ENCODE data around the gene NBPF3.

NBPF3 gene

GRCh38 chr1:21503706-21504377, 63.9 kb downstream of the NBPF3 start:
- no peaks in the 10 kb centered on the region for H3K36me3 ChIP-seq (ENCODE audit: insufficient read depth)
- no peaks in the 10 kb centered on the region for H3K4me1 ChIP-seq (ENCODE audit: low read depth, poor library complexity, severe bottlenecking)
- no peak for TF ChIP-seq CTCF (conservative IDR thresholded peaks at IDR 0.05; ENCODE audit: low read depth, low read length)
- no peaks in the 10 kb centered on the region for H4K20me1 ChIP-seq (ENCODE audit: insufficient read depth)
- H3K79me2 ChIP-seq (ENCODE audit: insufficient read depth, low read depth), result no peaks in the 10 kb centered on the region
- no peak overlapping the region for H3K9ac ChIP-seq
- no peak overlapping the region for H3K4me2 ChIP-seq
- H3K27ac ChIP-seq, result no peak overlapping the region
- H2AFZ ChIP-seq (ENCODE audit: low read depth), result no peak overlapping the region
- peaks cover 6% of the 10 kb centered on the region; the same call in 1 of the 2 replicates for H3K27me3 ChIP-seq (ENCODE audit: insufficient read depth, low read depth)
- no peak overlapping the region for H3K4me3 ChIP-seq (IDR thresholded peaks at IDR 0.05; ENCODE audit: insufficient read depth, low read depth, low read length)

GRCh38 chr1:21506804-21507203, 66.9 kb downstream of the NBPF3 start:
- Histone ChIP-seq H2AFZ (ENCODE audit: low read depth) (no peak overlapping the region), H3K4me1 (ENCODE audit: low read depth, poor library complexity, severe bottlenecking) (peaks cover 2% of the 10 kb centered on the region), H3K27me3 (ENCODE audit: insufficient read depth, low read depth) (peaks cover 15% of the 10 kb centered on the region; the same call in 1 of the 2 replicates), H3K36me3 (ENCODE audit: insufficient read depth) (no peaks in the 10 kb centered on the region), H3K79me2 (ENCODE audit: insufficient read depth, low read depth) (no peaks in the 10 kb centered on the region), H3K27ac (no peak overlapping the region), H3K9ac (no peak overlapping the region), H4K20me1 (ENCODE audit: insufficient read depth) (no peaks in the 10 kb centered on the region), H3K4me2 (no peak overlapping the region), H3K4me3 (IDR thresholded peaks at IDR 0.05; ENCODE audit: insufficient read depth, low read depth, low read length) (no peak overlapping the region)
- TF ChIP-seq CTCF (conservative IDR thresholded peaks at IDR 0.05; ENCODE audit: low read depth, low read length), result no peak

- H3K27me3 ChIP-seq (ENCODE audit: insufficient read depth, low read depth), result peaks cover 21% of the 10 kb centered on the region; the same call in 1 of the 2 replicates
- H3K36me3 ChIP-seq (ENCODE audit: insufficient read depth), result no peaks in the 10 kb centered on the region
- no peak for TF ChIP-seq CTCF (conservative IDR thresholded peaks at IDR 0.05; ENCODE audit: low read depth, low read length)
- peaks cover 5% of the 10 kb centered on the region for H3K4me1 ChIP-seq (ENCODE audit: low read depth, poor library complexity, severe bottlenecking)
- H3K4me3 ChIP-seq (IDR thresholded peaks at IDR 0.05; ENCODE audit: insufficient read depth, low read depth, low read length), result no peak overlapping the region
- no peak overlapping the region for H3K4me2 ChIP-seq
- H2AFZ ChIP-seq (ENCODE audit: low read depth), result no peak overlapping the region
- H3K27ac ChIP-seq, result no peak overlapping the region
- H3K79me2 ChIP-seq (ENCODE audit: insufficient read depth, low read depth), result no peaks in the 10 kb centered on the region
- H3K9ac ChIP-seq, result no peak overlapping the region
- no peaks in the 10 kb centered on the region for H4K20me1 ChIP-seq (ENCODE audit: insufficient read depth)
These were observed 67.8 kb downstream of the NBPF3 start for GRCh38 chr1:21507511-21508270.

- H3K27me3 ChIP-seq (ENCODE audit: insufficient read depth, low read depth), result peaks cover 25% of the 10 kb centered on the region; the same call in 1 of the 2 replicates
These were observed 68.8 kb downstream of the NBPF3 start for GRCh38 chr1:21508580-21509350.

More at GRCh38 chr1:21508580-21509350, 68.8 kb downstream of the NBPF3 start:
- Histone ChIP-seq H2AFZ (ENCODE audit: low read depth) (no peak overlapping the region; the same call in 1 of the 2 replicates), H3K27ac (no peak overlapping the region), H3K4me3 (IDR thresholded peaks at IDR 0.05; ENCODE audit: insufficient read depth, low read depth, low read length) (no peak overlapping the region), H4K20me1 (ENCODE audit: insufficient read depth) (no peaks in the 10 kb centered on the region), H3K79me2 (ENCODE audit: insufficient read depth, low read depth) (no peaks in the 10 kb centered on the region), H3K9ac (no peak overlapping the region), H3K4me1 (ENCODE audit: low read depth, poor library complexity, severe bottlenecking) (peaks cover 5% of the 10 kb centered on the region), H3K4me2 (no peak overlapping the region; the same call in 1 of the 2 replicates), H3K36me3 (ENCODE audit: insufficient read depth) (no peaks in the 10 kb centered on the region)
- TF ChIP-seq CTCF (conservative IDR thresholded peaks at IDR 0.05; ENCODE audit: low read depth, low read length), result no peak; the same call in 1 of the 2 replicates

Data from KMS-11 (cell line).